Measurements from ENCODE around the gene UNCX. TPM values are rescaled to one million over a fixed set of nuclear protein-coding genes. Genes with fewer than 3 reads are reported as not detected.

The UNCX gene
- total and polyA plus RNA-seq, 2 of the 8 experiments (the other 6 are each of a cell fraction or from before 2014, with no cell fraction given): not detected

DNA sequence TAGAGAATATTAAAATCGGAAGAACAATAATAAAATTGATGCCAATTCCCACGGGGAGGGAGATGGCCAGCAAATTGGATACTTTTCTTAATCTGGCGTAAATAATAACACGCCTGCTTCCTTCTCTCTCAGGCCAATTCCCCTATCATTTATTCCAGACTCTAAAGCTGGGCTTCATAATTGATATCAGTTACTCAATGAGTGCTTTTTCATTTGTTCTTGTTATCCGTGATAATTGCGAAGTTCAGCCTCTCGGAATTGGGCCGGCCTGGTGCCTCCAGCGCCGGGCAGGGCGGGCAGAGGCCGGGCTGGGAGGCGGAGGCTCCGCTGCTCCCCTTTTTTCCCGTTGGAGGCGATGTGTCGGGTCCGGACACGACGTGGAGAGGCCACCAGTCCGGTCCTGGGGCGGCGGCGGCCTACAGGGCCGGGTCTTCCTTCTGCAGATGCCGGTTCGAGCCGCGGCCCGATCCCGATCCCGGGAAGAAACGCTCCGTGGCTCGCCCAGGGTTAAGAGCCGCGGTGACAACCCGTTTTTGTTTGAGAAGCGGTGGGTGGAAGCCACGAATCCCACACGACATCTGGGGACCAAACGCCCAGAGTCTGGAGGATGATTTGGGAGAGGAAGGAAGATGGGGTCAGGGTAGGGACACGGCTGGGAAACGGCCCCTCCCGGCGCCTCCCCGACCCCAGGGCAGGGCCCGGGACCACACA is 13.6 kb downstream of the UNCX start (continued):
- TF ChIP-seq EGR1 (IDR thresholded peaks at IDR 0.05; ENCODE audit: borderline replicate concordance, low read depth, low read length): no peak
- TF ChIP-seq GTF2F1 (IDR thresholded peaks at IDR 0.05; ENCODE audit: borderline replicate concordance, low read depth, low read length): no peak
- TF ChIP-seq RAD21 (IDR thresholded peaks at IDR 0.05 in 1 of 2, conservative IDR thresholded peaks at IDR 0.05 in 1 of 2; ENCODE audit: low read depth in 2 of 2, low read length in 2 of 2): no peak
- no peak; the same call in 1 of the 2 replicates for TF ChIP-seq CBX8 (IDR thresholded peaks at IDR 0.05; ENCODE audit: borderline replicate concordance, low read depth, low read length)
- no peak for TF ChIP-seq SIN3A (conservative IDR thresholded peaks at IDR 0.05 in 1 of 2, IDR thresholded peaks at IDR 0.05 in 1 of 2; ENCODE audit: low read depth in 1 of 2, low read length in 2 of 2)
